Measurements from ENCODE around the gene JPH2.

Gene JPH2

DNA sequence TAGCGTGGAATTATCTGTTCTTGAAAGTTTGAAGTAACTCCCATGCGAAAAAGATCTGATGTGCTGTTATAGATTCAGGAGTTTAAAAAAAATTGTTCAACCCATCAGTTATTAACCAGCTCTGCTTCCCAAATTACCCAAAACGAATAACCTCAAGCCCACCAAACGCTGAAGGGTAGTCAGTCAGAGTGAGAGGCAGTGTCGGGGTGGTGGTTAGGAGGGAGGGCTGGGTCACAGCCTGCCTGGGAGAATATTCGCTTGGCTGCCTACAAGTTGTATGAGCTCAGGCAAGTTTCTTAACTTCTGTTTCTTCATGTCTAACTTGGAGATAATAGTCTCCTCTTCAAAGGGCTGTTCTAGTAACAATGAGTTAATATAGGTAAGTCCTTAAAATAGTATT, 114.6 kb downstream of the JPH2 start:
- TF ChIP-seq, protein P1, sequence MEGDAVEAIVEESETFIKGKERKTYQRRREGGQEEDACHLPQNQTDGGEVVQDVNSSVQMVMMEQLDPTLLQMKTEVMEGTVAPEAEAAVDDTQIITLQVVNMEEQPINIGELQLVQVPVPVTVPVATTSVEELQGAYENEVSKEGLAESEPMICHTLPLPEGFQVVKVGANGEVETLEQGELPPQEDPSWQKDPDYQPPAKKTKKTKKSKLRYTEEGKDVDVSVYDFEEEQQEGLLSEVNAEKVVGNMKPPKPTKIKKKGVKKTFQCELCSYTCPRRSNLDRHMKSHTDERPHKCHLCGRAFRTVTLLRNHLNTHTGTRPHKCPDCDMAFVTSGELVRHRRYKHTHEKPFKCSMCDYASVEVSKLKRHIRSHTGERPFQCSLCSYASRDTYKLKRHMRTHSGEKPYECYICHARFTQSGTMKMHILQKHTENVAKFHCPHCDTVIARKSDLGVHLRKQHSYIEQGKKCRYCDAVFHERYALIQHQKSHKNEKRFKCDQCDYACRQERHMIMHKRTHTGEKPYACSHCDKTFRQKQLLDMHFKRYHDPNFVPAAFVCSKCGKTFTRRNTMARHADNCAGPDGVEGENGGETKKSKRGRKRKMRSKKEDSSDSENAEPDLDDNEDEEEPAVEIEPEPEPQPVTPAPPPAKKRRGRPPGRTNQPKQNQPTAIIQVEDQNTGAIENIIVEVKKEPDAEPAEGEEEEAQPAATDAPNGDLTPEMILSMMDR (IDR thresholded peaks at IDR 0.05; ENCODE audit: low read depth, low read length) = no peak

DNA sequence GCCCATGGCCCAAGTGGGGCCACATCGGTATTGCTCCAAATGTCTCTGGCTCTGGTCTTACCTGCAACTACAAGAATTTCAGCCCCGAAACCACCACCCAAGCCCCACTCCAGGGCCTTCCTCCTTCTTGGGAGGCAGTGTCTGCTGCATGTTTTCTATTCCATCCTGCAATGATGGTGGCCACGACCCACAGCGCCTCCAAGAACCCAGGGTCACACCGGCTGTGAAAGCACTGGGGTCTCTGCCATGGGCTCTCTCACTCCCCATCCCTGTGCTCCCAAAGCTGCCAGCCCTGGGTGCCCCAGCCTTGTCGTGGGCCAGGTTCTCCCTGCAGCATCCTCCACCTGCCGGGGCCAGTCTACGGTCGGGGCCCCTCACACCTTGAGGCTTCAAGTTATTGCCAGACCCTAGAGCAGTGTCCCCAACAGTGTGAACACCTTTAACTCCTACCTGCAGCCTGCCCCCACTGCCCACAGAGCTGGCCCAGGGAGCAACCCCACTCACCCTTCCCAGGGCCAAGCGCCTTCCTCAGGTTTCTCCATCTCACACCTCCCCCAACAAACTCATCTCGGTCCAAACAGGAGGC, 115.4 kb downstream of the JPH2 start:
- TF ChIP-seq, protein P1 (IDR thresholded peaks at IDR 0.05; ENCODE audit: low read depth, low read length) = no peak
- DNase-seq (ENCODE audit: extremely low read depth, low read depth) = no peak

More for the DNA sequence above, 114.6 kb downstream of the JPH2 start:
- no peak for DNase-seq (ENCODE audit: extremely low read depth, low read depth)

DNA sequence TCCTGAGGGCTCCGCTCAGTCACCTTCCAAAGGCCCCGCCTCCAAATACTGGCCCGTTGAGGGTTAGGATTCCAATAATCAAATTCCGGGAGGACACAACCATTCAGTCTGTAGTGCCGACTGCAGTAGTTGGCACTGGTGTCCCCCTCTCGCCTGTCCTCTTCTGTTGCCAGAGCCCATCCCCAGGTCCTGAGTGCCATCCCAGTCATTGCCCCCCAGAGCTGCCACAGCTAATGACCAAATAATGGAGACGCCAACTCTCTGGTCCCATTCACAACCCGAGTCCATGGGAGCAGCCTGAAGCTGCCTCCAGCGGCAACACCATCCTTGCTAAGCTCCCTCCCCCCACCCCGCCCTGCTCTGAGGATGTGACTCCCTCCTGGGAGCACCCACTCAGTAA, 115.9 kb downstream of the JPH2 start:
- no peak for DNase-seq (ENCODE audit: extremely low read depth, low read depth)
- TF ChIP-seq, protein P1 (IDR thresholded peaks at IDR 0.05; ENCODE audit: low read depth, low read length) = no peak

DNA sequence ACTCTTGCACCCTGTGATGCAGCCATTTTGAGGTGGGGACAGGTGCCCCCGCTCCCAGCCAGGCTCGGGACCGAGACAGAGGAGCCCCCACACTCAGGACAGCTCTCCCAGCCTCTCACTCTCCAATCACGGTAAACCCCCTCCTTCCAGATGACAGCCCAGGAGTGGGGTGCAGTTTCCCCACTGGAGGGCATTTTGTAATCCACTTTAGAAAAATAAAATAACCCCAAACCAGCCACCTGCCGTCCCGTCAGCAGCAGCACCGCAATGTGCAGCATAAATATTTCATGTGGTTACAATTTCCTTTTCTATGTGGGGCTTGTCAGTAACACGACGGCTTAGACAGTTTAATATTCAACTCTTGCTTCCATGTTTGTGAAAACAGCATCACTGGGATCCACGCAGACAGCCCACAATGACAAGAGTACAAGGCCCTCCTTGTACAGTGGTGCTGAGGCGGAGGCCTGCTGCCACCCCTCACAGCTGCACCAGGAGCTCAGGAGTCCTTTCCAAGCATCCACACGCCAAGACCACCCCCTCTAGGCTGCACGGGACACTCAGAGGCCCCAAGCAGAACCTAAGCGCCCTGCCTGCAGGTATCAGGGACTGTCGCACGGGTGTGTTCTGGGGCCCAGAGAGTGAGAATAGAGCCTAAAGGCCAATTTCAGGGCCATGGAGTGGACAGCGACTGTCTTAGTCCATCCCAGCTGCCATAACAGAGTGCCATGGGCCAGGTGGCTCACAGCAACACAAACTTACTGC, 116.7 kb downstream of the JPH2 start:
- DNase-seq (ENCODE audit: extremely low read depth, low read depth) = no peak
- TF ChIP-seq, protein P1 (IDR thresholded peaks at IDR 0.05; ENCODE audit: low read depth, low read length) = no peak

DNA sequence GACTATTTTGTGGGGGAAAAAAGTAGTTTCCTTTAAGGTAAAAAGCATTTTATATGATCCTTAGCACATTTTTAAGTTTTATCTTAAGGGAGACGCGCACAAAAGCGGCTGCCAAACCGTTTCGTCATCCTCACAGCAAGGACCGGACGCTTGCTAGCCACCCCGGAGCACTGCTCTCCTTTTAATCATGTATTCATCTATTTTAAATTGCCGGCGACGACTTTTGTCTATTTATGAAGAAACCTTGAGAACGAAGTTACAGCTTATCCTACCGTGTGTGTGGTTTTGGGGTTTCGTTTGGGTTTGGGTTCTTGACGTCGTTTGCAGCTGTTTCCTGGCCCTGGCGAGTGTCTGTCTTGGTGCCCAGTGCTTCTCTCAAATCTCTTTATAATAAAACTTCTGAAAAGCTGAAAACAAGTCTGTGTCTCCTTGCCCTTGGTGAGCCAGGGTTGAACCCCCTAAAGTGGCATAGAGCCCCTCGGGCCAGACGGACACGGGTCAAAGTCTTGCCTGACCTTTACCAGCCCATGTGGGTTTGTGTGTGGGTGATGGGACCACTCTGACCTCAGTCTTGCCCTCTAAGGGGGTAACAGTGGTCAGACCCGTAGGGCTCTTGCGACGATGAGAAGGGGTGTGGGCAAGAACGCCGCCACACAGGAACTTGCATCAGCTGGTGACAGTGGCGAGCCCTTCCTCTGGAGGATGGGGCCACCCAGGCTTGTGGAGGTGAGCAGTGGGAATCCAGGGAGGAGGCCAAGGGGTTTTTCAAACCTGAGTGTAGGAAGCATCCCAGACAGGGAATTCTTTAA, 117.6 kb downstream of the JPH2 start:
- no peak for DNase-seq (ENCODE audit: extremely low read depth, low read depth)
- TF ChIP-seq, protein P1 (IDR thresholded peaks at IDR 0.05; ENCODE audit: low read depth, low read length) = no peak

DNA sequence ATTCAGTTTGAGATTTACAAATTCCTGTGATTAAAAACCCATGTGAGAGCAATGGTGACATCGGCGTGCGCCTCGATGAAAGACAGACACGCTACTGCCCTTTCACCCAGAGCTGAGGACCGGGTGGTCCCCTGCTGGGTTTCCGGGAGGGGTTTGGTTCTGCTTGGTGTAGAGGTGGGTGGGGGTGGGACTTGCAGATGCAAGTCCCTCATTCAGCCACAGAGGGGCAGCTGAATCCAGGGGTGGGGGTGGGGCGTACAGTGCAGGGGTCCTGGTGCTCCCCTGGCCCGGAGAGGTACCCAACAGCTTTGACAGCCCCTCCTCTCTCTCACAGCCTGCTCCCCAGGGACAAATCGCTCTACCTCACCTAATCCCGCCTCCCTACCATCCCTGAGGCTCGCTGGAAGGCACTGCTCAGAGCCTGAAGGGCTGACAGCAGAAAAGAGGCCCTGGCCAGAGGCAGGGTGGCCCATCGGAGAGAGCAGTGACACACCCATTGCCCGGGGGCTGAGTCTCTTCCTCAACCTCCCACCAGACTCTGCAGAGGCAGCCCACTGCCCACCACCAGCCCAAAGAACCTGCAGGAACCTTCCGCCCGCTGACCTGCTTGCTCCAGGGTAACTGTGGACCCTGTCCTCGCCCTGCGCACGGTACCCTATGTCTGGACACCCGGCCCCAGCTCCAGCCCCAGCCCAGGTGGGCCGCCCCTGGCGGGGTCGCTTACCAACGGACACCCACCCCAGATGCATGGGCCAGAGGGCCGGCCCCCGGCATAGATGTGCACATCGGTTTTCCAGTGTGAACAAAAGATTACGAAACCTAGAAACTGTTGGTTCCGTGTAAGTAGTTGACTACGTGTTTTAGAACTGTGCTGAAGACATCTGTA, 118.4 kb downstream of the JPH2 start:
- DNase-seq (ENCODE audit: extremely low read depth, low read depth) = no peak
- TF ChIP-seq, protein P1 (IDR thresholded peaks at IDR 0.05; ENCODE audit: low read depth, low read length) = no peak

All from AG09319 (cell line).